Mucosa of stomach (tissue), 1 donor: ENCODE results near the gene KIRREL3.

Experiments
- H3K27me3 ChIP-seq: one replicate; pipeline ENCODE4 v1.7.0; 2013; ENCODE audit warnings: mild to moderate bottlenecking, low read length; ENCODE audit not compliant: control insufficient read depth, insufficient read depth
- H3K36me3 ChIP-seq: one replicate; pipeline ENCODE4 v1.7.0; 2013; ENCODE audit warnings: low read length; ENCODE audit not compliant: control insufficient read depth, insufficient read depth
- H3K4me1 ChIP-seq: one replicate; pipeline ENCODE4 v1.7.0; 2013; ENCODE audit warnings: mild to moderate bottlenecking, low read length; ENCODE audit not compliant: control insufficient read depth, insufficient read depth
- H3K4me3 ChIP-seq: one replicate; pipeline ENCODE4 v1.7.0; 2013; ENCODE audit warnings: low read length
- H3K9ac ChIP-seq: one replicate; pipeline ENCODE4 v1.7.0; 2013; ENCODE audit warnings: mild to moderate bottlenecking, low read length, moderate library complexity
- H3K9me3 ChIP-seq: one replicate; pipeline ENCODE4 v1.7.0; 2013; ENCODE audit warnings: mild to moderate bottlenecking, low read length, moderate library complexity; ENCODE audit not compliant: control insufficient read depth
- donor health status: Pancreatic carcinoma.

KIRREL3 gene

GRCh38 chr11:126444072-126444471 is 556.5 kb downstream of the KIRREL3 start:
- peaks cover 9% of the 10 kb centered on the region for H3K4me1 ChIP-seq
- H3K9ac ChIP-seq: no peak overlapping the region
- no peaks in the 10 kb centered on the region for H3K9me3 ChIP-seq
- H3K27me3 ChIP-seq: peaks cover 5% of the 10 kb centered on the region
- no peaks in the 10 kb centered on the region for H3K36me3 ChIP-seq
- H3K4me3 ChIP-seq: no peak overlapping the region

GRCh38 chr11:126443120-126443519 is 557.5 kb downstream of the KIRREL3 start:
- Histone ChIP-seq H3K27me3 (peaks cover 5% of the 10 kb centered on the region), H3K4me1 (peaks cover 9% of the 10 kb centered on the region), H3K9me3 (no peaks in the 10 kb centered on the region), H3K4me3 (no peak overlapping the region), H3K9ac (no peak overlapping the region), H3K36me3 (no peaks in the 10 kb centered on the region)

- no peak overlapping the region for H3K4me3 ChIP-seq
- no peaks in the 10 kb centered on the region for H3K9me3 ChIP-seq
- H3K9ac ChIP-seq: peak overlapping the region; percentile 19
- peaks cover 9% of the 10 kb centered on the region for H3K4me1 ChIP-seq
- H3K27me3 ChIP-seq: peaks cover 5% of the 10 kb centered on the region
- H3K36me3 ChIP-seq: no peaks in the 10 kb centered on the region
Measured at GRCh38 chr11:126440792-126441514, 559.6 kb downstream of the KIRREL3 start.

- no peaks in the 10 kb centered on the region for H3K36me3 ChIP-seq
- H3K9me3 ChIP-seq: no peaks in the 10 kb centered on the region
- H3K4me3 ChIP-seq: no peak overlapping the region
Measured at GRCh38 chr11:126440276-126440675, 560.3 kb downstream of the KIRREL3 start.

GRCh38 chr11:126438691-126439090 is 561.9 kb downstream of the KIRREL3 start:
- Histone ChIP-seq H3K4me1 (peaks cover 9% of the 10 kb centered on the region), H3K4me3 (no peak overlapping the region), H3K36me3 (no peaks in the 10 kb centered on the region), H3K9me3 (no peaks in the 10 kb centered on the region), H3K27me3 (peaks cover 5% of the 10 kb centered on the region), H3K9ac (no peak overlapping the region)

More at GRCh38 chr11:126440276-126440675, 560.3 kb downstream of the KIRREL3 start:
- peak overlapping the region; percentile 19 for H3K9ac ChIP-seq
- H3K27me3 ChIP-seq: peaks cover 5% of the 10 kb centered on the region
- peaks cover 9% of the 10 kb centered on the region for H3K4me1 ChIP-seq

GRCh38 chr11:126438272-126438671 is 562.3 kb downstream of the KIRREL3 start:
- Histone ChIP-seq H3K4me3 (no peak overlapping the region), H3K9ac (no peak overlapping the region), H3K4me1 (peaks cover 9% of the 10 kb centered on the region), H3K36me3 (no peaks in the 10 kb centered on the region), H3K9me3 (no peaks in the 10 kb centered on the region), H3K27me3 (peaks cover 5% of the 10 kb centered on the region)

- Histone ChIP-seq H3K9ac (no peak overlapping the region), H3K36me3 (no peaks in the 10 kb centered on the region), H3K4me3 (no peak overlapping the region), H3K27me3 (peaks cover 5% of the 10 kb centered on the region), H3K9me3 (no peaks in the 10 kb centered on the region), H3K4me1 (peaks cover 9% of the 10 kb centered on the region)
Measured at GRCh38 chr11:126437731-126438130, 562.8 kb downstream of the KIRREL3 start.

GRCh38 chr11:126436209-126436755 is 564.3 kb downstream of the KIRREL3 start:
- Histone ChIP-seq H3K36me3 (no peaks in the 10 kb centered on the region), H3K9ac (no peak overlapping the region), H3K27me3 (peaks cover 4% of the 10 kb centered on the region), H3K4me3 (no peak overlapping the region), H3K9me3 (no peaks in the 10 kb centered on the region), H3K4me1 (peaks cover 24% of the 10 kb centered on the region)

- peaks cover 22% of the 10 kb centered on the region for H3K4me1 ChIP-seq
- no peaks in the 10 kb centered on the region for H3K27me3 ChIP-seq
- no peaks in the 10 kb centered on the region for H3K36me3 ChIP-seq
- H3K4me3 ChIP-seq: no peak overlapping the region
- no peaks in the 10 kb centered on the region for H3K9me3 ChIP-seq
- no peak overlapping the region for H3K9ac ChIP-seq
Measured at GRCh38 chr11:126434950-126435335, 565.6 kb downstream of the KIRREL3 start.

- no peaks in the 10 kb centered on the region for H3K36me3 ChIP-seq
- peaks cover 22% of the 10 kb centered on the region for H3K4me1 ChIP-seq
- H3K9me3 ChIP-seq: no peaks in the 10 kb centered on the region
- no peak overlapping the region for H3K4me3 ChIP-seq
- no peaks in the 10 kb centered on the region for H3K27me3 ChIP-seq
- H3K9ac ChIP-seq: no peak overlapping the region
Measured at GRCh38 chr11:126433989-126434949, 566.3 kb downstream of the KIRREL3 start.

- Histone ChIP-seq H3K36me3 (no peaks in the 10 kb centered on the region), H3K9me3 (no peaks in the 10 kb centered on the region), H3K27me3 (no peaks in the 10 kb centered on the region), H3K4me3 (no peak overlapping the region), H3K9ac (no peak overlapping the region), H3K4me1 (peaks cover 22% of the 10 kb centered on the region)
Measured at GRCh38 chr11:126433244-126433846, 567.2 kb downstream of the KIRREL3 start.
